HG02588 (cell line): Measurements from ENCODE around the gene TNFRSF25.
"Not testable (repeated sequence)": the region's sequence is repeated elsewhere in the genome, so short reads cannot be mapped to it uniquely, and the experiment has no call there.

Source experiments
- ATAC-seq: cut with Tn5 transposase; IDR thresholded peaks from one replicate; pipeline ENCODE4 v1.9.1; 2021; ENCODE audit warnings: mild to moderate bottlenecking, moderate library complexity; ENCODE audit not compliant: unreplicated experiment

TNFRSF25 gene

DNA sequence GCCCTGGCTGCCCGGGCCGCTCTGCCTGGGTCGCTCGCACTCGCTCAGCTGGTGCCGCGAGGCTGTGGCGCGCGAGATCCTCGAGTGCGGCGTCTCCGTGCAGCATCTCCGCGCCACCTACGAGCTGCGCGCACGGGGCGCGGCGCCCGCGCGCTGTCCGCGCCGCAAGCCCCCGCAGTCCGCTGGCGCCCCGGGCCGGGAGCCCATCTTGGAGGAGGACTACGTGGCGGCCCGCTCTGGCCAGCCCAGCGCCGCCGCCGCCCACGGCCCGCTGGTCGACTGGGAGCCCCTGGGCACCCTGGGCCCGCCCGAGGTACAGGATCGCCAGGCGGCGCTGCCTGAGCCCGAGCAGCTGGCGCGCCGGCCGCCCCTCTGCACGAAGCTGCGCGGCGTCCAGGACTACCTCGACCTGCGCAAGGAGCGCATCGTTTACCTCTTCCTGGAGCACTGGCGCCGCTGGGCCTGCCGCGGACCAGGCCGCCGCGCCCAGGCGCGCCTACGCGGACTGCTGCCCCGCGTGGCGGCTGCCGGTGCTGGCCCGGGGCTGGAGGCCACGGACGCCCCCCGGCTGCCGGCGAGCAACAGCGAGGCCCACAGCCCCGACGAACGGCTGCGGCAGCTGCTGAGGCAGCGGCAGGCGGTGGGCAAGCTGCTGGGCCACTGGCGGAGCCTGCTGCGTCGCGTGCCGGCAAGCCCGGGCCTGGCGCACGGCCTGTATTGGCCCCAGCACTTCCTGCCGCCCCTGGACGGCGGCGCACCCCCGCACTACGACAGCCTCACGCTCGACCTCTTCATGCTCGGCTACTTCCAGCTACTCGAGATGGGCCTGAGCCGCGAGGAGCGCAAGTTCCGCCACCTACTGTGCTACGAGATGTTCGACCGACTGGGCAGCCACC, 10.9 kb downstream of the TNFRSF25 start:
- no peak for ATAC-seq

DNA sequence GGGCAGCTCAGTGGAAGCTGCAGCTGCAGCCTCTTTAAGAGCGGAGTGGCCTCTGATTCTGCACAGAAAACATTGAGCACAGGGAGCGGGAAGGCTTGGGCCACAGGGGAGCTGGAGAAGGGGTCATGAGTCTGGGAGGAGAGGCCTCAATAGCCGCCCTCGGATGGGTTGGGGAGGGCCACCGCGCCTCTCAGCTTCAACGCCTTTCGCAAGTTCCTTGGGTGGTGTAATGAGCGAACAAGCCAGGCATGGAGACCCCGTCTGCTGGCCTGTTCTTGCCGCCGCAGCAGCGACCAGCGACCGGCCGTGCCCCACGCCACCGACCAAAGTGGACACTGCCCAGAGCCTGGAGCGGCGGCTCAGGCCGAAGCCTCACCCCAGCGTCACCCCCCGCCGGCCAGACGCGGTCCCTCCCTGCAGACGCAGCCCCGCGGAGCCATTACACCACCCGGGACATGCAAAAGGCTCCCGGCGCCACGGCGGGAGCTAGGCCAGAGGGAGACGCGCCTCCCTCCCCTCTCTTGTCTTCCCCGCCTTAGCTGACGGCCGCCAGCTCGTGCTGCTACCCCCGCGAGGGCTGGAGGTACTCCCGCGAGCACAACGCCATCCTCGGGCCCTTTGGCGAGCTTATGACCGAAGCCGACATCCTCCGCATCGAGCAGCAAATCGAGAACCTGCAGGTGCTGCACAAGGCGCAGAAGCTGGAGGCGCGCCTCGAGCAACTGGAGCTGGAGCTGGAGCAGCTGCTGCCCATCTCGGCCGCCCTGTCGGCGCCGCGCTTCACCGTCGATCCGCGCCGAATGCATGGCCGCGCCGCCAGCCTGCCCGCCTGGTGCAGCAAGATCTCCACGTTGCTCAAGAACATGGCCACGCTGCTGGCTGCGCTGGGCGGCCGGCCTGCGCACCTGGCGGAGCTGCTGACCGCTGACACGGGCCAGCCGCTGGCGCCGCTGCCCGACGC, 11.8 kb downstream of the TNFRSF25 start:
- not testable (repeated sequence) for ATAC-seq

DNA sequence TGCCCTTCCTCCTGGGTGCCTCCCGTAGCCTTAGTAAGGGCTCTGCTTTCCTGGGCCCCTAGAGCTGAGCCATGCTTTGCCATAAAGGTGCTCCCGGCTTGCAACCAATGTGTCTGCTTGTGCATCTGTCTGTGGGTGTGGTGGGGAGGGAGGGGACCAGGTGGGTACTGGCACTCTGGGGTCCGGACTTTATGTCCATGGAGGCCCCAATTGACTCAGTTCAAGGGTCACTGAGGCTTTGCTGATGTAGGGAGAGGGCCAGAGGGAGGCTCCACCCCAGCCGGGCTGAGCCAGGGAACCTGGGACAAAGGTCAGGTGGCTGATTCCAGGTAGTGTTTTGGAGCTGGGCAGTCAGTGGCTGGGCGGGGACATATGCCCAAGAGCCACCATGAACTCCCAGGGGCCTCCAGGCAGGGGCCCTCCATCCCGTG, 15.0 kb downstream of the TNFRSF25 start:
- no peak for ATAC-seq

DNA sequence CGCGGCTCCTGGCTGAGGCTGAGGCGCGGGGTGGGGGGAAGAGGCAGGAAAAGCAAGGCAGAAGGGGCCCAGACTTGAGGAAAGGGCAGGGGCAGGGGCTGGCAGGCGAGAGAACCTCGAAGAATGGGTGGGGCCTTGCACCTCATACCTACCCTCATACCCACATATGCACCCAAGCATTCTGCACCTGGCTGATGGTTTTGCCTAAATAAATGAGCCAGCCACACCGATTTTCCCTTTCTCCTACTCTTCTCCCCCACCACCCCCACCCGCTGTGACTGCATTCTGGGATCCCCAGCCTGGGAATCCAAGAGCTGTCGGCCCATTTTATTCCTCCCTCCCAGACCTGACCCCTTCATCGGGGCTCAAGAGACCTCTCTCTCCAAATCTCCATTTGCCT, 15.5 kb downstream of the TNFRSF25 start:
- not testable (repeated sequence) for ATAC-seq

DNA sequence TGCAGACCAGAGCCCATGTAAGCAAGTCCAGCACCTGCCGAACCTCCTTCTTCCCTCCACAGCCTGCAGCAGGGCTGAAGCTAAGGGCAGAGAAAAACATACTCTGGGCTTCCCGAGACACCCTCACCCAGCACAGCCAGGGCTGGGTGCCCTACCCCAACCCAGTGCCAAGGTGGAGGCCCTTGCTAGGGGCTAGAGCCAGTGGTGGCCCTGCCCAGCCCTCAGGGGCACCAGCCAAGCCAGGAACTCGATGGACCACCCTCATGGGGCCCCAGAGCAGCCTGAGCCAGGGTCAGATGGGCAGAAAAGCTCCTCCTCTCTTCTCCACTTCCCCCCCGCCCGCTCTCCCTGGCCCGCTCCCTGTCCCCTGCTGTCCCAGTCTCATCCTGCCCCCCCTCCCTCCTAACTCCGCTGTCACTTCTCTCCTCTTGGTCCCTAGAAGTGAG, 15.9 kb downstream of the TNFRSF25 start:
- ATAC-seq = no peak

DNA sequence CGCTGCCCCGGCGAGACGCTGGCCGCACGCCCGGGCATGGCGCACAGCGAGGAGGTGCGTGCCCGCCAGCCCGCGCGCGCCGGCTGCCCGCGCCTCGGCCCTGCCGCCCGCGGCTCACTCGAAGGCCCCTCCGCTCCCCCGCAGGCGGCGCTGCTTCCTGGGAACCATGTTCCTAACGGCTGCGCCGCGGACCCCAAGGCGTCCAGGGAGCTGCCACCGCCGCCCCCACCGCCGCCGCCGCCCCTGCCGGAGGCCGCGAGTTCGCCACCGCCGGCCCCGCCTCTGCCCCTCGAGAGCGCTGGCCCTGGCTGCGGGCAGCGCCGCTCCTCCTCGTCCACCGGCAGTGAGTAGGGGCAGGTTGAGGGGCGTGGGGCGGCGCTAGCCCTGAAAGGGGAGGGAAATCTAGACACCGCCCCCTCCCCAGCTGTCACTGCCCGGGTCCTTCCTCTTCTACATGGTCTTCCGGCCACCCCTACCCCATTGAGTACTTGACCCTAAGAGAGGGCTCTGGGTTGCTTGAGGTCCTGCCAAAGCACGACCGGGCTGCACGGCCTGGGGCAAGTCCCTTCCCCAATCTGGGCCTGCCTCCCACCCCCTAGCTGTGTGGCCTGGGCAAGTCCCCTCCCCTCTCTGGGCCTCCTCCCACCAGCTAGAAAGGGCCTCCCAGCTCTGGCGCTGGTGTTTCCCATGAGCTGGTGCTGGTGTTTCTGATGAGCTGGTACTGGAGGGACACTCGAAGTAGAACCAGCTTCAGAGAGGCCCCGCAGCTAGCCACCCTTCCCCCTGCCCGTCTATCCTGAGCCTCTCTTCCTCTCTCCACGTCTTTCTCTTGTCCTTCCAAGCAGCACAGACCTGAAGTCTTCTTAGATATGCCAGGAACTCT, 17.0 kb downstream of the TNFRSF25 start:
- no peak for ATAC-seq

DNA sequence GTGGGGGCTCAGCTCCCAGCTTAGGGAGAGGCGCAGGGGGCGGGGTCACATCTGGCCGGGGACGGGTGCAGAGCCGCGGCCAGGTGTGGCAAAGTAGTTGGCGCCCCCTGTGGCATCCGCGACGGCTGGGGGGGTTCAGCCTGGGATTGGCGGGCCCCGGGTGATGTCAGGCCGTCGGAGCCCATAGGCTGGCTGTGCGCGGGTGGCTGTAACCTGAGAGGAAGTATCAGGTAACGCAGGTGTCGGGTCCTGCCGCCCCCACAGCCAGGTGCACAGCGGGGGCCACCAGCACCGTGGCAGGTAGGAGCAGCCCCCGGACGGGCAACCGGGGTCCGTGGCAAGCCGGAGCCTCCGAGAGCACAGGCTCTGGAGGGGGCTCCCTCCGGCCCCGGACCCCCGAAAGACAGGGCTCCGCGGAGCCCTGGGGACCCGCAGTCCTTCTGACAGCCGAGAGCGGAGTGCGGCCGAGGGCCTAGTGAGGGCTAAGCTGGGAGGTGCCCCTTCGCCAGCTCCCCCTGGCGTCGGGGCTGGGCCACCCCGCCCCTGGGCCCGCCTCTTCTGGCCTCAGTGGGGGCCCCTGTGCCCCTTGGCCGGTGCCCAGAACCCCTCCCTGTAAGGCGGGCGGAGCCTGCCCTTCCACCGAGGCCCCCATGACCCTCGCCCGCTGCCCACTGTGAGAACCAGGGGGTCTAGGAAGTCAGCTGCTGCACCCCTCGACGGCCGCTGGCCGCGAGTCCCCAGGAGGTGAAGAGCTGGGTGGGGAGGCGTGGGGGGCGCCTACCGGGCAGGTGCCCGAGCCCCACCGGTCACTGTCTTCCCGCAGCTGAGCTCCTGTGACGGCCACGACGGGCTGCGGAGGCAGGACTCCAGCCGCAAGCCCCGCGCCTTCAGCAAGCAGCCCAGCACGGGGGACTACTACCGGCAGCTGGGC, 17.9 kb downstream of the TNFRSF25 start:
- ATAC-seq = no peak

DNA sequence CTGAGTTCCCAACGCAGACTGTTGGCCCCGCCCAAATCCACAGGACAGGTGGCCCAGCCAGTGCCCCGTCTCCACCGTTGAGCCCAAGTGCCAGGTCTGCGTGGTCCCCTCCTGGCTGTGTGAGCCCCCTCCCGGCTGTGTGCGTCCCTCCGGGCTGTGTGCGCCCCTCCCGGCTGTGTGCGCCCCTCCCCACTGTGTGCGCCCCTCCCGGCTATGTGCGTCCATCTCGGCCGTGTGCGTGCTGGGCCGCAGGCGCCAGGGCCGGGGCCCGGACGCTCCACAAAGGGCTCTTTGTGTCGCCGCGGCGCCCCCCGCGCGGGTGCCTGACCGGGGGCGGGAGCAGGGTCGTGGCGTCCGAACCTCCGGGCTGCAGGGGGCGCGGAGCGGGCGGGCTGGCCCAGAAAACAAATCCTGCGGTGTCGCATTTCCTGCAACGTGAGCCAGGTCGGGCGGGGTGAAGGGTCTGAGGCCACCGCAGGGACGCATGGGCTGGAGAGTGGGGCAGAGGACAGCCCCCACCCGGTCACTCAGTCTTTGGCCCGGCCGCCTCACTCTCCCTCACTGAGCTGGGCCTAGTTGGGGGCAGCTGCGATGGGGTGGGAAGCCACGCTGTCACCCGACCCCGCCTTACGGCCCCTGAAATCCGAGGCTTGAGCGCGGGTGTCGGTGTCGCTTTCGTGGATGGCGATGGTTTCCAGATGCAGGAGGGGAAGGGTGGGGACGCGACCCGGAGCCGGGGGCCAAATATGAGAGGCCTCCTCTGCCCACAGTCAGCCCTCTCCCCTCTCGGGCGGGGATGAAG, 18.8 kb downstream of the TNFRSF25 start:
- ATAC-seq = no peak

DNA sequence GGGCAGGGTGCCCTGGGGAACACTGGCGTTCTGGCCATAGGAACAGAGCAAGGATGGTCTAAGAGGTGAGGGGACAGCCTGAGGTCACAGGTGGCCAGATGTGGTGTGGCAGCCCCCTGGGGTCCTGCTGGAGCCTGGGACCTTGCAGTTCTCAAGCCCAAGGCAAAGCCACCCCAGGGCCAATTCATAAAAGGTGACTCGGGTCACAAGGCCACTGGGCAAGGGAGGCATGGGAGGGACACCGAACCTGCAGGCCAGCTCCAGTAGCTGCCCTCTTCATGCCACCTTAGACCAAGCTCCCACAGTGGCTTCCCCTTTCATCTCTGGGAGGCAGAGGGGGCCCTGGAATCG, 19.3 kb downstream of the TNFRSF25 start:
- no peak for ATAC-seq

DNA sequence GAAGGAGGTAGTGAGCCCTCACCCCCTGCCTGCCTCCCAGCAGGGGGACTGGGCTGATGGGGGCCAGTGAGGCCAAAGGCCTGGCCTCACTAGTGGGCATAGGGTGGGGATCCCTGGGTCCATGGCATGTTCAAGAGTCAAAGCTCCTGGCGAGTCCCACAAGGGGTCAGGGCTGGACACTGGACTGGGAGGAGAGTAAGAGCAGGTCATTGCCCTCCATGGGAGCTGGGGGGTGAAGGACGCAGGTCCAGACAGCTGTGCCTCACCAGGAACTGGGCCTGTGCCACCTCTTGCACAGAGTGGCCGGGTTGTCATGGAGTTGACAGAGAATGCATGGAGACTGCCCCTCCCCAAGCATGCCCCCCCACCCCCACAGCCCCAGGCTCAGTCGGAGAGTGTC, 20.0 kb downstream of the TNFRSF25 start:
- not testable (repeated sequence) for ATAC-seq

DNA sequence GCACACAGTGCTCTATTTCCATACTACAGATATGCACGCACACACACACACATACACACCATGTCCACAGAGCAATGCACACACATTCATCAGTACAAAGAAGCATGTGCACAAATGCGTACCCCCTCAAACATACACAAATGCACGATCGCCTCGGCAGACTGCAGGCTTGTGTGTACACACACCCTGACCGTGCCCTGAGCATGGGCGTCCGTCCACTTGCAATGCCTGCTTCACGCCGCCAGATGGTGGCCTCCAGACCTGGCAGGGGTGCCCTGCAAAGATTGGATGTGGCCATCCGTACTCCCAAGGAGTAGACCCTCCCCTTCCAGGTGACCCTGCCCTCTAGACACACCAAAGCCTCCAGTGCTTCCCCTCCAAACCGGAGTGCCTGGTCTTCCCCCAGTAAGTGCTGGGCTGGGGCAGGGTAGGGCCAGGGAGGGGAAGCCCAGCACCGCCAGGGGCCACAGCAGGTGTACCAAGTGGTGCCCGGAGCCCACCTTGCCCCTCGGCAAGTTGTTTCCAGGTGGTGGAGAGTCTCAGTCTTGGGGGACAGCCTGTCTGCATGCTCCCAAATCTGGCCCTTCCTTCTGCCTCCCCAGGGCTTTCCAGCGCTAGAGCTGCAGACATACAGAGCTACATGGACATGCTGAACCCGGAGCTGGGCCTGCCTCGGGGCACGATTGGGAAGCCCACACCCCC, 20.8 kb downstream of the TNFRSF25 start:
- no peak for ATAC-seq

DNA sequence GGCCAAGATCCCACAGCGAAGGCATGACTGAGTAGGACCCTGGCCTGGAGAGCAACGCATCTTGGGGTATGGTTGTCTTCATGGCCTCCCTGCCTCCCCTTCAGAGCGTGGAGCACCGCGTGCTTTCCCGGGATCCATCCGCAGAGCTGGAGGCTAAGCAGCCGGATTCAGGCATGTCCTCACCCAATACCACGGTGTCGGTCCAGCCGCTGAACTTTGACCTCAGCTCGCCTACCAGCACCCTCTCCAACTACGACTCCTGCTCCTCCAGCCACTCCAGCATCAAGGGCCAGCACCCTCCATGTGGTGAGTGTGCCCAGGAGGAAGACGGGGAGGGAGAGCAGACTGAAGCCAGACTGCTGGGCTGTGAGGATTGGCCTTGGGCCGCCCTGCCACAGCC, 21.6 kb downstream of the TNFRSF25 start:
- ATAC-seq = no peak

DNA sequence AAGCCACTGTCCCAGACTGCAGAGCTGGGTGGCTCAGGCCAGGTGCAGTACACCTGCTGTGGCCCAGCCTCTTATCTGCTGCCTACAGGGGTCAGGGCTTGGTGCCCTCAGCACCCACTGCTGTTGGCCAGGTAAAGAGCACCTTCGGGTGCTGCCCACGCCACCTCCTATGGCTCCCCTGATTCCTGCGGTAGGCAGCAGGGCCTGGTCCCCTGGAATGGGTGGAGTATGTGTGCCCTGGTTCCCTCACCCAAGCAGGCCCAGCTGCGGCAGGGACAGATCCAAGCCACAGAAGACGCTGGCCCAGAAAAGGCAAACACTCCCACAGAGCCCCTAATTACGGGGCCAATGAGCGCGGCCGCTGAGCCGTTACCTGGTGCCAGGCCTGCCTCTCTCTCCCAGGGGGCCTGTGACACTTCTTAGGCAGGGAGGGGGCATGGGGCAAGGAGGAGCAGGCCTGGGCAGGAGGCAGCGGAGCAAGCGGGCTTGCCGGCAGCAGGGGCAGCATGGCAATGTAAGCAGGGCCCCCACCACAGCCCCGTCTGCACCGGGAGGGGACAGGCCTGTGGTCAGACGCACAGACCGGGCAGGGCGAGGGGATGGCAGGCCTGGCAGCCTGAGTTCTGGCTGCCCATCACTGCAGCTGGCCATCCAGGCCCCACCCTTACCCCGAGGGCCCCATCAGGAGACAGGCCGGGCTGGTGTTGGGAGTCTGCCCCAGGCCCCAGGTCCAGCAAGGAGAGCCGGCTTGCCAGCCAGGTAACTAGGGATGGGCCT, 22.4 kb downstream of the TNFRSF25 start:
- no peak for ATAC-seq

DNA sequence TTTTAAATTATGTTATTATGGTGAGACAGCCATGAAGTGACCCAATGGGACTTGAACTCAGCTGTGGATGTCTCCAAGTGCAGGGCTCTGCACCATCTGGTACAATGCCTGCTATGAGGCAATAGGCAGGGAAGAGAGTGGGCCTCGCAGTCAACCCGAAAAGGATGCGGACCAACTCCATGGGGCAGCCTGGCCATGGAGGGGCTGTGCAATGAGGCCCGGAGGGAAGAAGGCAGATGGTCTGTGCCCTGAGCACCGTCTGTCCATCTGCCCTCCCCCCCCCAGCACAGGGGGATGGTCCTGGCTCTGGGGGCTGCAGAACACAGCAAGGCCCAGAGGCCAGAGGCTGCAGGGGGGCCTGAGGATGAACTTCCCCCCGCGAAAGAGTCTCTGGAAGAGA, 24.4 kb downstream of the TNFRSF25 start:
- ATAC-seq = no peak

DNA sequence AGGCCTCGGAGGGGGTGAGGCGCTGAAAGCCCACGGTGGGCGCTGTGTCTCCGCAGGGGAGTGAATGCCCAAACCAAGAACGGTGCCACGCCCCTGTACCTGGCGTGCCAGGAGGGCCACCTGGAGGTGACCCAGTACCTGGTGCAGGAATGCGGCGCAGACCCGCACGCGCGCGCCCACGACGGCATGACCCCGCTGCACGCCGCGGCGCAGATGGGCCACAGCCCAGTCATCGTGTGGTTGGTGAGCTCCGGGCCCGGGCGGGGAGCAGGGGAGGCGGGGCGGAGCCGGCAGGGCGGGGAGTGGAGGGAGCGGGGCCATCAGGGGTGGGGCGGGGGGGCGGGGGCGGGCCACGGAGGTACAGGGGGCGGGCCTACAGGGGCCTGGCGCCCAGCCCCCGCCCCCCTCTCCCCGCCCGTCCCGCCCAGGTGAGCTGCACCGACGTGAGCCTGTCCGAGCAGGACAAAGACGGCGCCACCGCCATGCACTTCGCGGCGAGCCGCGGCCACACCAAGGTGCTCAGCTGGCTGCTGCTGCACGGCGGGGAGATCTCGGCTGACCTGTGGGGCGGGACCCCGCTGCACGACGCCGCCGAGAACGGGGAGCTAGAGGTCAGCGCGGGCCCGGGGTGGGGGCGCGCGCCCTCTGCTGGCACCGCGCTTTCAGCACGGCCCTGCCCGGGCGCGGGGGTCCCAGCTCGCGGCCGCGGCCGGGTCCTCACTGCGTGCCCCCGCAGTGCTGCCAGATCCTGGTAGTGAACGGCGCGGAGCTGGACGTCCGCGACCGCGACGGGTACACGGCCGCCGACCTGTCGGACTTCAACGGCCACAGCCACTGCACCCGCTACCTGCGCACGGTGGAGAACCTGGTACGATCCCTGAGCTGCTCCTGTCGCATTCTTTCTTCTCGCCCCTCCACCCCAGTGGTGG, 25.5 kb downstream of the TNFRSF25 start:
- ATAC-seq = no peak

DNA sequence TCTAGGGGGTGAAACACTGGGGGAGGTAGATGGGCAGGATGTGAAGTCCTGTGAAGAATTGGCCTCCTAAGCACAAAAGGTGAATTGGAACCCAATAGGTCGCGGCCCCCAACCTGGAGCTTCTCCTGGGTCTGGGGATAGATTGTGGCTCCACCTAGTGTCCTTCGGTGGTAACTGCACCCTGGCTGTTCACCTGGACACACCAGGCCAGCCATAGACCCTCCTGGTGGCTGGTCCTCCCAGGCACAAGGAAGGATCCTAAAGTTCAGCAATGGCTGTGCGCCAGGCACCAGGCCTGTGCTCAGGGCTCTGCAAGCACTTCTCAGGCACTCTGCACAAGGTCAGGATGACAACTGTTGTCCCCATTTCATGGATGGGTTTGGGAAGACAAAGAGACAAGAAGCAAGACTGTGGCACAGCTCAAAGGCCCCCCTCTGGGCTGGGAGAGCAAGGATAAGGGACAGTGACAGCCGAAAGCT, 27.9 kb downstream of the TNFRSF25 start:
- ATAC-seq = no peak
